IMR-90 (cell line): ENCODE data around the gene CCDC87. TPM values are rescaled to one million over a fixed set of nuclear protein-coding genes. Genes with fewer than 3 reads are reported as not detected.

Experiments used
- ATAC-seq: fragments of 200-7000 bp; cut with Tn5 transposase; 2 replicates; pipeline ENCODE4 v1.9.1; 2020; ENCODE audit warnings: low read depth, mild to moderate bottlenecking, moderate library complexity
- BruUV-seq: library from RNA; stranded (reverse); fragments of 400-500 nt; replicated peaks from 2 replicates; lab custom pipeline; 2021; lab: Mats Ljungman, UMichigan
- CTCF ChIA-PET: fragments of 300-600 bp; formaldehyde crosslinking; extraction: SDS; loops from one replicate; lab custom pipeline; 2021; ENCODE audit warnings: antibody characterized with exemption; lab: Yijun Ruan, JAX
- POLR2A ChIA-PET: fragments of 300-600 bp; sonication (Branson Sonifier 250); formaldehyde crosslinking; loops from one replicate; lab custom pipeline; 2022; ENCODE audit warnings: antibody characterized with exemption; ENCODE audit not compliant: unreplicated experiment; lab: Charles Lee
- DNase-seq: peaks from one replicate; pipeline ENCODE4 v3.0.0; 2013
- H2AFZ ChIP-seq: replicated peaks from 2 replicates; pipeline ENCODE3; 2013; ENCODE audit warnings: low read length, mild to moderate bottlenecking; ENCODE audit not compliant: poor library complexity
- H2AK5ac ChIP-seq: 2 replicates; pipeline ENCODE4 v1.6.1; 2013; ENCODE audit warnings: low read depth, low read length, inconsistent platforms
- H2AK9ac ChIP-seq: replicated peaks from 2 replicates; pipeline ENCODE3; 2013; ENCODE audit warnings: mild to moderate bottlenecking, low read depth, low read length, moderate library complexity; ENCODE audit not compliant: poor library complexity
- H2BK120ac ChIP-seq: 2 replicates; pipeline ENCODE4 v1.6.1; 2013; ENCODE audit warnings: low read depth, low read length, inconsistent platforms
- H2BK15ac ChIP-seq: 3 replicates; pipeline ENCODE4 v1.6.1; 2013; ENCODE audit warnings: low read depth, low read length, inconsistent platforms
- H2BK20ac ChIP-seq: 2 replicates; pipeline ENCODE4 v1.6.1; 2013; ENCODE audit warnings: low read depth, mild to moderate bottlenecking, inconsistent platforms, low read length, moderate library complexity
- H2BK5ac ChIP-seq: 2 replicates; pipeline ENCODE4 v1.6.1; 2013; ENCODE audit warnings: mild to moderate bottlenecking, low read depth, low read length, inconsistent platforms; ENCODE audit not compliant: poor library complexity, severe bottlenecking
- H3K14ac ChIP-seq: replicated peaks from 2 replicates; pipeline ENCODE4 v1.6.1; 2013; ENCODE audit warnings: low read depth, low read length, inconsistent platforms
- H3K18ac ChIP-seq: 2 replicates; pipeline ENCODE4 v1.6.1; 2013; ENCODE audit warnings: low read depth, low read length, control low read depth
- H3K23ac ChIP-seq: 2 replicates; pipeline ENCODE4 v1.6.1; 2013; ENCODE audit warnings: low read depth, low read length, inconsistent platforms
- H3K27ac ChIP-seq: 2 replicates; pipeline ENCODE4 v1.5.1; 2013; ENCODE audit warnings: mild to moderate bottlenecking, control low read depth, low read length; ENCODE audit not compliant: insufficient read depth
- H3K27me3 ChIP-seq: 2 replicates; pipeline ENCODE4 v1.6.1; 2013; ENCODE audit warnings: low read length; ENCODE audit not compliant: control insufficient read depth, insufficient read depth
- H3K36me3 ChIP-seq: 2 replicates; pipeline ENCODE4 v1.6.1; 2013; ENCODE audit warnings: low read length, mixed read lengths; ENCODE audit not compliant: control insufficient read depth, insufficient read depth
- H3K4ac ChIP-seq: 2 replicates; pipeline ENCODE4 v1.6.1; 2013; ENCODE audit warnings: low read depth, low read length, inconsistent platforms
- H3K4me1 ChIP-seq: 2 replicates; pipeline ENCODE4 v1.6.1; 2013; ENCODE audit warnings: low read length, mixed read lengths; ENCODE audit not compliant: control insufficient read depth, insufficient read depth
- H3K4me2 ChIP-seq: 2 replicates; pipeline ENCODE4 v1.6.1; 2013; ENCODE audit warnings: low read depth, mild to moderate bottlenecking, control low read depth, low read length, moderate library complexity
- H3K4me3 ChIP-seq: 2 replicates; pipeline ENCODE4 v1.5.1; 2013; ENCODE audit warnings: low read depth, mild to moderate bottlenecking, control low read depth, low read length, moderate library complexity; ENCODE audit not compliant: insufficient read depth
- H3K56ac ChIP-seq: 2 replicates; pipeline ENCODE4 v1.6.1; 2013; ENCODE audit warnings: low read length, inconsistent platforms; ENCODE audit not compliant: insufficient read depth; ENCODE audit errors: extremely low read depth
- H3K79me1 ChIP-seq, 2 experiments: 2 replicates each; pipeline ENCODE4 v1.6.1; 2013; ENCODE audit warnings: low read length in 2 of 2, inconsistent platforms in 1 of 2, low read depth in 1 of 2
- H3K9ac ChIP-seq: 2 replicates; pipeline ENCODE4 v1.6.1; 2013; ENCODE audit warnings: low read depth, low read length, control low read depth
- H3K9me1 ChIP-seq: 2 replicates; pipeline ENCODE4 v1.6.1; 2013; ENCODE audit warnings: low read length, inconsistent platforms; ENCODE audit not compliant: insufficient read depth
- H3K9me3 ChIP-seq: 2 replicates; pipeline ENCODE4 v1.6.1; 2013; ENCODE audit warnings: low read length; ENCODE audit not compliant: control insufficient read depth, insufficient read depth
- H4K20me1 ChIP-seq: 2 replicates; pipeline ENCODE4 v1.6.1; 2013; ENCODE audit warnings: low read length, inconsistent platforms; ENCODE audit not compliant: insufficient read depth
- H4K5ac ChIP-seq: 2 replicates; pipeline ENCODE4 v1.6.1; 2013; ENCODE audit warnings: mild to moderate bottlenecking, low read depth, low read length, control low read depth
- H4K8ac ChIP-seq, 2 experiments: 2 replicates each; pipeline ENCODE4 v1.6.1; 2013; ENCODE audit warnings: low read depth in 2 of 2, low read length in 2 of 2, control low read depth in 1 of 2, inconsistent platforms in 1 of 2
- H4K91ac ChIP-seq: 2 replicates; pipeline ENCODE4 v1.6.1; 2013; ENCODE audit warnings: low read depth, low read length, inconsistent platforms; ENCODE audit not compliant: insufficient read depth
- POLR2A ChIP-seq: IDR thresholded peaks from 2 replicates; pipeline ENCODE4 v1.6.1; 2012; ENCODE audit warnings: mild to moderate bottlenecking, low read depth, low read length
- RCOR1 ChIP-seq: IDR thresholded peaks from 2 replicates; pipeline ENCODE4 v1.6.1; 2012; ENCODE audit warnings: mild to moderate bottlenecking, low read length, improper control_type of control experiment; ENCODE audit not compliant: insufficient replicate concordance
- SMC3 ChIP-seq: fragments of 150-350 bp; IDR thresholded peaks from 2 replicates; pipeline ENCODE4 v1.6.1; 2016; ENCODE audit warnings: low read depth, mild to moderate bottlenecking, antibody characterized with exemption, low read length, moderate library complexity
- WGBS, 2 experiments: methylation state at CpG; one replicate each; pipeline versions ENCODE4 v1.1.5 to v1.1.7; 2013; ENCODE audit warnings: missing lambda C conversion rate in 2 of 2; ENCODE audit not compliant: insufficient read length in 1 of 2; ENCODE audit errors: extremely low coverage in 2 of 2; 5-methylcytosine and 5-hydroxymethylcytosine counted together
- dilution Hi-C: fragments of 300-500 bp; cut with HindIII; formaldehyde crosslinking; loops from one replicate; pipeline ENCODE4 v1.14.3; 2018; ENCODE audit warnings: low sequenced_read_pairs; ENCODE audit not compliant: unreplicated experiment
- in situ Hi-C: fragments of 300-500 bp; cut with MboI; formaldehyde crosslinking; loops from 3 replicates; pipeline ENCODE4 v1.14.3; 2019; ENCODE audit warnings: low sequenced_read_pairs, inconsistent platforms, mixed read lengths
- intact Hi-C: fragments of 100-400 bp; cut with micrococcal nuclease; formaldehyde crosslinking; loops from 2 replicates; pipeline ENCODE4 v1.10.0; 2022
- polyA plus RNA-seq, 3 experiments: library from polyadenylated mRNA; depleted of rRNA; stranded (reverse); fragments of >200 nt; gene quantifications; 2 replicates each; pipeline ENCODE4 v1.2.3, GENCODE V29; 2012; ENCODE audit warnings: low replicate concordance in 1 of 3
- total RNA-seq: library from RNA; depleted of rRNA; stranded (reverse); fragments of >200 nt; gene quantifications from 2 replicates; pipeline ENCODE4 v1.2.3, GENCODE V29; 2012

The CCDC87 gene
- total and polyA plus RNA-seq, 2 of the 4 experiments (the other 2 are of a cell fraction) = 0.18 to 0.19 TPM

DNA sequence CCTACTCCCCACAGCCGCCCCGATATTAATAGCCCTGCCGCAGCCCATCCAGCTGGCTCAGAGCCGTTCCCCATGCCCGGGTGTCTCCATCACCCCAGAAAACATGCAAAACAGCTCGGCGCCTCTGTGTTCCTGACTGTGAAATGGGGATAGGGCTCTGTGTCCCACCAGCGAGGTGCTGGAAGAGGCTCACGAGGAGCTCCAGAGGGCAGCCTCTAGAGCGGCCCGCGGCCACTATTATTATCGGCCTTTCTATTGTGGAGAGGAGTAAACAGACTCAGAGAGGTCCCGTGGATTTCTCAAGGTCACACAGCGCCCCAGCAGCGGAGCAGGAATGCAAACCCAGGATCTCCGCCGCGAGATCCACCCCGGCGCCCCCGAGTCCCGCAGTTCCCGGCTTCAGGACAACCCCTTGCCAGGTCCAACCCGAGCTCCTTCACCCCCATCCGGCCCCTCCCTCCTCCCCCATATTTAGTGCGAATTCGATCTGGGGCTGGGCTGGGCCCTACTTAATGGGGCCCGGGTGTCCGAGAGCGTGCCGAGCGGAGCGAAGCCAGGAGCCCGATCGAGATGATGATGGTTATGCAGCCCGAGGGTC lies 46.4 kb downstream of the CCDC87 start, which contains the start of gene ACTN3:
Gene ACTN3, plus strand, starts transcription at position 536 of the 598 bp plus-strand sequence. Its CDS starts 35 bp downstream, at position 571.
- Histone ChIP-seq H3K9ac (peak within 1 kb of the TSS; percentile 35), H3K4me2 (peak within 1 kb of the TSS; percentile 86), H3K4ac (peak within 1 kb of the TSS; percentile 62; the same call in 1 of the 2 replicates), H3K23ac (no peak within 1 kb of the TSS), H3K9me3 (no peaks in the 10 kb centered on the region), H2BK15ac (no peak within 1 kb of the TSS), H3K79me1 (peaks cover 3 to 19% of the 10 kb centered on the region in 2 experiments; a peak in 2 of 4 replicates), H2BK5ac (no peak within 1 kb of the TSS), H4K20me1 (peaks cover 4% of the 10 kb centered on the region; the same call in 1 of the 2 replicates), H2AFZ (peak within 1 kb of the TSS; percentile 97), H3K9me1 (peaks cover 5% of the 10 kb centered on the region; the same call in 1 of the 2 replicates), H3K56ac (no peak within 1 kb of the TSS), H3K14ac (no peak within 1 kb of the TSS; the same call in 1 of the 2 replicates), H4K8ac (peak within 1 kb of the TSS; percentile 72 to 84; a peak in 3 of 4 replicates), H4K91ac (peak within 1 kb of the TSS; percentile 32; the same call in 1 of the 2 replicates), H3K27ac (no peak within 1 kb of the TSS; the same call in 1 of the 2 replicates), H2BK120ac (no peak within 1 kb of the TSS), H2AK9ac (peak within 1 kb of the TSS; percentile 93), H3K4me1 (peaks cover 6% of the 10 kb centered on the region), H3K27me3 (peaks cover 25% of the 10 kb centered on the region), H3K4me3 (peak within 1 kb of the TSS; percentile 75), H3K36me3 (peaks cover 11% of the 10 kb centered on the region; the same call in 1 of the 2 replicates), H3K18ac (peak within 1 kb of the TSS; percentile 3; the same call in 1 of the 2 replicates), H2AK5ac (no peak within 1 kb of the TSS), H4K5ac (peak within 1 kb of the TSS; percentile 8; the same call in 1 of the 2 replicates), H2BK20ac (no peak within 1 kb of the TSS)
- dilution Hi-C loops (no loop called here), in situ Hi-C loops (no loop called here), intact Hi-C loops (loop anchor here (1.0 to 2.0 kb wide), 2 partner anchors 92 to 131 kb away; partner anchors contain the start of genes RBM4 and RBM4B)
- TF ChIP-seq SMC3 (no peak), RCOR1 (peak; percentile 67), POLR2A (no peak)
- CTCF ChIA-PET = interaction anchor here (0.5 to 1.3 kb wide), 2 partner anchors 12 to 132 kb away, joined by 3 to 7 read pairs; partner anchors contain the start of gene RBM4B
- WGBS, 2 experiments = 1% methylated on average over 14 of the region's 37 CpGs; no CpG with 5 or more reads in 1 of the 2 experiments
- POLR2A ChIA-PET = interaction anchor here (0.5 kb wide), 1 partner anchor 80 kb away, joined by 3 read pairs; no protein-coding TSS in a partner anchor
- no TSS peak for BruUV-seq
- DNase-seq (no peak), ATAC-seq (peak; percentile 2)
